ENCODE data around the gene SMPX.

Gene SMPX

DNA sequence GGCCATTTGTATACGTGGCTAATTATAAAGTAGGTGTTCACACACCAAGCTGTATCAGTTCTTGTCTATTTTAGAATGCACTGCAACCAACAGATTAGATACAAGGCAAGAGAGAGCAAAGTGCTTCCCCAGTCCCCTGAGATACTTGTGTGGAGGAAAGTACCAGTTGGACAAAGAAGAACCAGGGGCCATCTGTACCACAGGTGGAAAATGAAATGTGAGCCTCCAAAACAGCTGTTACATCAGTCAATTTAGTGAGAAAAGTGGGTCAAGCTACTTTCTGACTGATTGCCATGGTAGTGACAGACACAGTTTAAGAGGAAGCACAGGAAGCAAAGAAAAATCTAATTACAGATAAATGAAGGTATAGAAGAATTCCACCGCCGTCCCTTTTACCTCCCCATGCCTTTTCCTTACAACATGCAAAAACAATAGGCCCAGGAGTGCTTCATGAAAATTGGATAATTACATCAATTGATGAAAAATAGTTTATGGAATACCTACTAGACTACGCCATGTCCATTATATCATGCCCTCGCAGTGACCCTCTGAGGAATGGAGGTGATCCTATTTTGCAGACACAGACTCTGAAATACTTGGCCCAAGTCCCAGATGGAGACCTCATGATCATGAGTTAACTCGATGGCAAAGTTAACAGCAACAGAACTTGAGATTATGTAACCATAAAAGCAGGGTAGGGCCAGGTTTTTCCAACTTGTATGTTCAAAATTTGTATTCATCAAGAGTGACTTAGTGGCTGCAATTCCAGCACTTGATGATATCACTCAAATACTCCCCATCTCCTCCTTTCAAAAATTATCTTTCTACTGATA lies 15.8 kb downstream of the SMPX start:
- no peak for FAIRE-seq

DNA sequence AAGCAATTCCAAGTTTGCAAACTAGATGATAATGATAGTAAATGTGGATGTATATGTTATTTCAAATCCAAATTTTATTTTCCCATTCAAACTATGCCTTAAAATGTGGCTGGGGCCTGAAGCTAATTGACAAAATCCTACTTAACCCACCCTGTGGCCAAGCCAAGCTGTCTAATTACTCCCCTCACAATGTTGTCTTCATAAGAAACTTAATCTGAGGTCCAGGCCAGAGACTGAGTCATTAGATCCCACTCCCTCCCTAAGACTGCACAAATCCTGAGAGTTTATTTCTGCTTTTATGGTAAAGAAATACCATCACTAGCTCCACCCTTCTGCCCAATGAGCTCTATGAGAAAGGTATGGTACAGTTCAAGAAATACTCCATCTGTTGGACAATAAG lies 16.6 kb downstream of the SMPX start:
- no peak for FAIRE-seq

DNA sequence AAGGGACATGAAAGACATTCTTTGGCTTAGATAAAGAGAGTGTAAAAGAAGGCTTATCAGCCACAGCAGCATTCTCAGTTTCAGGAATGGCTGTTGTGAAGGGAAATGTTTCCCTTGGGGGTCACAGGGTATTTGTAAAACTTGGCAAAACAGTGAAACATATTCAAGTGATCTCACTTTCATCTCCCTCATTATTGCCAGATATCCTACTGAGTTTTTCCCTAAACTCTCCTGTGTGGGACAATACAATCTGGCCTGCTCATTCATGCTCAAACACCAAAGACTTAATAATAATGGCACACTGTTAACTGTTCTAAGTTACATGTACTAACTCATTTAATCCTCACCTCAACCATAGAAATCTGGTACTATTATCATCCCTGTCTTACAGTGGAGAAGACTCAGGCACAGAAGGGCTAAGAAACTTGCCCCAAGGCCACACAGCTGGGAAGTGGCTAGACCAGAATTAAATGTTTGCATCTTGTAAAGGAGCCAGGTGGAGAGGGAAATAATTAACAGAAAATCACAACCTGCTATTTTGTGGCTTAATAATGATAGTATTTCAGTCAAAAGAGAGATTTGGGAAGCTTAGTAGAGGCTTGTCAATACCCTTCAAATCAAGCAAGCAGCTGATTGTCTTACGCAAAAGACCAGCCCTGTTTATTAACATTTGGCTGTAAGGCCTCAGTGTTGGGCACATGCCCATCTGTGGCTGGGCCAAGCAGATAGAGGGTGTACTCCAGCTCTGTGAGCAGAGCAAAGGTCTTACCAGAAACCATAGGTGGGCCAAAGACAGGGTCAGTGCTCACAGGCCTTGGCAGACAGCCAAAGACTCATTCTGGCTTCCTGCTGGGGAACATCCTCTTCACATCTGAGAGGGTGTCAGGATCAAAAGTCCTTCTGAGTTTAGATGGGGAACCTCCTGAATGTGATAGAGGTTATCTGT lies 17.3 kb downstream of the SMPX start:
- FAIRE-seq, result no peak

DNA sequence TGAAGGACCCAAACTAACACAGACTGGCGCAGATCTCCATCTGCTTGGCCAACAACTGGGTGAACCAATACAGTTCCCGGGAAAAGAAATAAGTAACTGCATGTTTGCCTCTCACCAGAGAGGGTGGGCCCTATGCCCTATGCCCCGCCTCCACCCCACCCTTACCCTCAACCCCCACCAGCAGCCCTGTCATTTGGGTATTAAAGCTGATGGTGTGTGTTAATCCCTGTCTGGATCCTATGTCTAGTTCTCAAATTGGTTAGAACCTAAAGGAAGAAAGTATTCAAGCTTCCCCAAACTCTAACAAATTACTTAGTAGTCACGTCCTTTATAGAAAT lies 19.0 kb downstream of the SMPX start:
- FAIRE-seq, result no peak

DNA sequence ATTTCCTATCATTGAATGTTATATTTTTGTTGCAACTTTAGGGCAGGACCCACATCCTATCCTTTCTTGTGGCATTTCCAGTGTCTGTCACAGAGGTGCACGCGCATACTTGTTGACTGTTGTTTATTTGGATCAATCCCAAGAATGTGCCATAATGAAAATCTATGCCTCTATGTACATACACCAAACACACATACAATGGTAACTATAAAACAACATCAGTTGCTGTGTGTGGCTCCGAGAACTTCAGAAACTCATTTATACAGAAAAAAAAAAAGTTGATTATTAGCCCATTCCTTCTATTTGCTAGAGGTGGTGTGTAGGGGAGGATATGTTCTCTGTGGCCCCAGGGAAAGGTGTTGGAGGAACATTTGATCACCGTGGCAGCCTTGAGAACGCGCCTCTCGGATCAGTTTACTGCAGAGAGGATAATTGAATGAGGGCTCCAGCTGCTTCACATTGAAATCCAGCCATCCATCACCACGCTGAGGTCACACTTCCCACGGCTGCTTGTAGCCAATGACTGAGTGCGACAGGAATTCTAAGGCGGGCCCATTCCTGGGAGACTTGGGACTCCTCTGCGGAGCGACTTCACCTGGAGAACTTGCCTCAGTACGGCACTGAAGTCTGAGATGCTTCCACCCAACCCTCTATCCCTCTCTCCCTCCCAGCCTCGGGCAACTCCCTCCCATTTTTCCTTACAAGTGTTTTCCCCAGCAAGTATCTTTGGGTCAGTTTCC lies 19.5 kb downstream of the SMPX start:
- FAIRE-seq, result no peak

DNA sequence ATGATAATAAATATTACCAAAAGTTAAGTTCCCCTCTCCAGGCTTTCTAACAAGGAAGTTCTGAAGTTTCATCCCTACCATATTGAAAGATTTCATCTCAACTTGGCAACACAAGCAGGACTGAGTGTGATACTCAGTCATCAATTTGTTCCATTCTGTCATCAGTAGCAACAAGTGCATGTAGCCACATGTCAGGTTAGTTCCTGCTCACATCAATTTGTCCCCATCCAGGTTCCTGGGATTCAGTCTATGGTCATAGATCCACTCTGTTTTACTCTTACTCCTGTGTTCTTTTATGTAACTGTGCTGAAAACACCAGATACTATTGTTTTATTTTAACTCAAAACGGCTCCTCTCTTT lies 22.2 kb downstream of the SMPX start:
- FAIRE-seq, result no peak

DNA sequence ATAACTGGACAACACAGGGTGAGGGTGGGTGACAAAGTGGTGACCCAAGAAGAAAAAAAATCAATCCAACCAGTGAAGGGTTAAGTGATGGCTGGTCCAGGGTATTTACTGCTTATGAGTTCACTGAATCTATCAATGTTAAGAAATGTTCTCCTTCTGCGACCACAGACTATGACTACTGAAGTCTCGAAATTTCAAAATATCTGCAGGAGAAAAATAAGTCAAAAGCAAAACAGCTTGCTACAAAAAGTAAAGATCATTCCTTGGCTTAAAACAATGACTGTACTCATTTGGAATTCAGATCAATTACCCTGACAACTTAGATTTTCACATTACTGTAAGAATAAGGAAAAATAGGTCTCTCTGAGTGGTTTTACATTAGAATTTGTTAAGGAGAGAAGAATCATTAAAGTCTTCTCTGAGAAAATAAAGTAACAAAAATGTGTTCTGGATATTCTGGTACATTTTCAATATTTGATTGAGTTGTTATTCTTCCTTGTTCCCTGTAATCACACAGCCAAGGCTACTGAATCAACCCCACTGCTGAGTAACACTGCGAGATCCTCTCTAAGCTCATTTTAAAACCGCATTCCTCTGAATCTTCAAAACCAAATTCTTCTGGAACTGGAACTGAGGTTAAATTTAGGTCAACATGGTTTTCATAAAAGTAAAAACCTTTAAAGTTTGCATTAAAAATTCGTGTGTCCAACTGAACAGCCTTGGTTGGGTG lies 22.7 kb downstream of the SMPX start:
- FAIRE-seq, result no peak

DNA sequence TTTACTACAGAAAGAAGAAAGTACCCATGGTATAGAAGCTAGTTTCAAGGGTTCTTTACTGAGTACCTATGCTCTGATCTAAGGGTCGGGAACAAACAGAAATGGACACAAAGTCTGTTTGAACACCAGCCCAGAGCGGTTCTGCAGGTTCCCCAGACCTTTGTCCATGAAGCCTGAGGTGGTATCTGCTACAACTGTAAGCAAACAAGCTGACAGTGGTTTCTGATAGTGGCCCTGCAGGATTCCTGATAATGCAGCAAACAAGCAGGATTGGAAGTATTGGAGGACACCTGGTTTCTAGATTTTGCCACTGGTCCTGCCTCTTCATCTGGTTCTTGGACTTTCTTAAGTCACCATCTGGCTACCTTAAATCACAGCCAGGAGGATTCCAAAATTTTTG lies 23.7 kb downstream of the SMPX start:
- FAIRE-seq, result no peak

DNA sequence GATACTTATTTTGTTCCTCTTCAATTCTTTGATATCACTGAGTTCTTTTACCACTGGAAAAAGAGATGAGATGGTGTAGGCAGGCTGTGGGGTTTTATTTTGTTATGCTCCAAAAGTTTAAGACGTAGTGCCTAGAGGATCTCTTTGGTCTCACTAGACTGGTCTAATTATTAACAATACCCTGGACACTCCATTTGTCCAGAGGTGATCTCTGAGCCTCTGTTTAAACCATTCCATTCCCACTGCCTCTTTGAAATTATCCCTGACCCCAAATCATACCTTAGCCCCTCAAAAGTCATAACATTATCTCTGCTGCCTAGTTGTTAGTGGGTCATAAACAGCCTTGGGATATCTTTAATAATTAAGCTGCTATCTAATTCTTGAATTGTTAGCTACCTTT lies 24.2 kb downstream of the SMPX start:
- FAIRE-seq, result no peak

DNA sequence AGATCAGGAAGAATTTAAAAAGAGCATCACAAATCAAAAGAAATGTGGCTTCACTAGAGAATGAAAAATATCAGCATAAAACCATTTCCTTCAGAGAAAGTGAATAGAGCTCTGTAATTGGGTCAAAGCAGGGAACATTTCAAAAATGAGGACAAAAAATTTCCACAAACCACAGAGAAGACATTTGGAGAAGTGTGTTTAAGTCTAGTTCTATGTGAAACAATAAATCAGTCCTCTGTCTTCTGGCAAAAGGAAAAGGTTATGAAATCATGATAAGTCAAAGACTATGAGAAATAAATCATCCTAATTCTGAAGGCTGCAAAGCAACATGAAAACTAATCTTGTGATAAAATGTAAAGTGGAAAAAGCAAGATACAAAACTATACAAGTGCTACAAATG lies 27.9 kb downstream of the SMPX start:
- FAIRE-seq, result no peak

DNA sequence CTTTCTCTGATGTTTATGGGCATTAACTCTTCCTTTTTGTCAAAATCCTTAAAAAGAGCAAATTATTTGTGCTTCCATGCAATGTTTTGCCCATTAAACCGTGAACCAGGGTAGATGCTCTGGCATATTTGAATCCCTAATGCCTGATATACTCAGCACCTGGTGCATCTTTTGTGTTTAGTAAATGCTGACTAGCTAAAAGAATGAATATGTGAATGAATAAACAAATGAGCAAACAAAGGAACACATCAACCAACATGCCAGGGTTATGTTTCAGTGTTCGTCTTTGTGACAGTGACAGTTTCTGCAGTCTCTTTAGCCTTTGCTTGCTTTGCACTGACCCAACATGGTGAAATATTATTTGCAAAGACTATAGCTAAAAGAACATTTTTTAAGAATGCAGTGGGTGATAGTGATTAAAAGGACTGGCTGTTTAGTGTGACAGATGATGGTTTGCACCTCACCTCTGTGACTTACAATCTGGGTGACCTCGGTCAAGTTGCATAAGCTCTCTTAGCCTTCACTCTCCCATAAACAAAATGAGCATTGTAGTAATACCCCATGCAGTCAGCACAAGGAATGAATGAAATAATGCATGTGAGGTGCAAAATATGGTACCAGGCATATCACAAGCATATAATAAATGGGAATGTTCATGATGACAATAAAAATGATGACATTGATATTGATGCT lies 29.5 kb downstream of the SMPX start:
- no peak for FAIRE-seq

DNA sequence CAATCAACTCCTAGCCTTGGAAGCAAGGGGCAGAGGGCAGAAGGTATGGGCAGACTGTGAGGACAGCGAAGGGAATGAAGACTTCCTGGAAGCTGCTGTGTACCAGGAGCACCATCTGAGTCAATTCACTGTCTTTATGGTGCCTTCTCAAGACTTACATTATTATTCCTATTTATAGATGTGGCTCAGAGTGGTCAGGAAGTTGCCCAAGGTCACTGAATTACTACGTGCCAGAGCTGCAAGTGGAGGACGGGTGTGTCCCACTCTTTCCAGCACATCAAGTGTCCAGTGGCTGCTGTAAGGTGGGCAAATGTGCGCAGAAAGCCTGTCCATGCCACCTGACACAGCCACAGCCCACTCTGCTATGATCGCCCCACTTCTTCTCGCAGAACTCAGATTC lies 32.0 kb downstream of the SMPX start:
- FAIRE-seq, result no peak

DNA sequence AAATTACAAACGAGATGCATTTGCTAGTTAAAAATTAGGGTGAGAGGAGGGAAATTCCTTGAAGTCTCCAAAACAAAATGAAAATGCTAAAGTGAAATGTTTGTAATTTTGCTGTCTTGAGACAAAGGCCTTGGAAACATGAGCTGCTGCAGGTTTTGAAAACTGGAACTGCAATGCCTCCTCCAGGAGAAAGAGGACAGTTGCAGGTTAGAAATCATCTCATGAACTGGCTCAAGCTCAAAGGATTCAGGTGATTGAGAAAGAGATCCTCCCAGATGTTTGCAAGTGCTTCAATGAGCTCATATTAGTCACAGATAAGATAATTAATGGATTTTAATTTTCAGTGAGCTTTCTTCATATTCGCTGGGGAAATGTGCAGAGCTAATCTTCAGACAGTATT lies 32.4 kb downstream of the SMPX start:
- FAIRE-seq, result no peak

DNA sequence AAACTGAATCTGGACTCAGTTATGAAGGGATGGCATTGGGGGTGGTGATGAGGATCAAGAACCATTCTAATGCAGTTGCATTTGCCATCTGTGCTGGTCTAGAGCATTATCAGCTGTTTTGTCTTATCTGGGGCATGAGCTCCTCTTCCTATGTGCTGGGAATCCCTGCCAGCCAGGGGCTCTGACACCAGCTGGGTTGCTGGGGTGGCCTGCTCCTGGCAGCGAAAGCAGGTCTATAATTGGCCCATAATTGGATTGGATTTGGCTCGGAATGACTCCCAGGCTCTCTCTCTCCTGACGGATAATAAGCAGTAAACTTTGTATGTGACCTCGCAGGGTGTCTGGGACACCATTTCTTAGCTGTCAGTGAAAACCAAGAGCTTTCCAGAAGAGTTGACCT lies 34.1 kb downstream of the SMPX start:
- no peak for FAIRE-seq

DNA sequence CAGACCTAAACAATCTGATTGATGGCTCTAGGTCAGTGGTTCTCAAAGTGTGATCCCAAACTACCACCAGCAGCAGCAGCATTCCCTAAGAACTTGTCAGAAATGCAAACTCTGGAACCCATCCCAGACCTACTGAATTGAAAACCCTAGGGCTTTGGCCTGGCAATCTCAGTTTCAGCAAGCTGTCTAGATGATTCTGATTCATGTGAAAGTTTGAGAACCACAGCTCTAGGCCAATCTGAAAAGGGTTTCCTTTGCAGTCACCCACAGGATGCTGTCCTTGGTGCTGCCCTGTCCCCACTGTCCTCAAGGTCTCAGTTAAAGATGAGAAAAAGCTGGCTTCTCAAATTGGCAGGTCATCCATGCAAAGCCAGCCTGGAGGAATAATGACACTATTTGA lies 34.8 kb downstream of the SMPX start:
- FAIRE-seq, result no peak

DNA sequence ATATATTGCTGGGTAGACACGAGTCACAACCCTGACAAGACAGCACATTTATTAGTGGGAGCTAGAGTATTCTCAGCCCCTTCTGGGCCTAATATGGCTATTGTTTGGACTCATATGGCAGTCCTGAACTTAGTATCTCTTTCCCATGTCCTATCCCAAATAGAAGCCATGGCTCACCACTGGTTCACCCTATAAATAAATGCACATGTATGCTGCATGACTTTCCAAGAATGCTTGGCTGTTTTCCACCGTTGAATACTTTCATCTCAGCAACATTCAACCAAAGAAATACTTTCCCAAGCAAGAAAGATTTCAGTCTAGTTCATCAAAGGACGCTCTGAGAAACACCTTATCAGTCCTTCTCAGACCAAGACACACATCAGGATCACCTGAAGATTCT lies 36.7 kb downstream of the SMPX start:
- no peak for FAIRE-seq

DNA sequence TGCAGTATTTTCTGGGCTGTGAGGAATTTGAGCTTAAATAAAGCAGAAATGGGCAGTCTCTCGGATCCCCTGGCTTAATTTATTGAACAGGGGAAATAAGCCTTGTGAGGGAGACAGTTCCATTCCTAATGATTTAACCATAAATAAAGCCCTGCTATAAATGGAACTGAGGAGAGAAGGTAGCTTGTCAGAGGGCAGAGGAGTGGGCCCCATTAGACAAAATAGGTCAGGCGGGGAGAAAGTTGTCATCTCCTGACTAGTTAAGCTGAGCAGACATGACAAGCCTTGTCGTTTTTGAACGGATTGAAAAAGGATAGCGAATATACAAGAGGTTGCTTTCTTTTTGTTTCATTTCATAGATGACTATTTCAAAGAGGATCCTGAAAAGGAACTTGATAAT lies 39.3 kb downstream of the SMPX start:
- no peak for FAIRE-seq

DNA sequence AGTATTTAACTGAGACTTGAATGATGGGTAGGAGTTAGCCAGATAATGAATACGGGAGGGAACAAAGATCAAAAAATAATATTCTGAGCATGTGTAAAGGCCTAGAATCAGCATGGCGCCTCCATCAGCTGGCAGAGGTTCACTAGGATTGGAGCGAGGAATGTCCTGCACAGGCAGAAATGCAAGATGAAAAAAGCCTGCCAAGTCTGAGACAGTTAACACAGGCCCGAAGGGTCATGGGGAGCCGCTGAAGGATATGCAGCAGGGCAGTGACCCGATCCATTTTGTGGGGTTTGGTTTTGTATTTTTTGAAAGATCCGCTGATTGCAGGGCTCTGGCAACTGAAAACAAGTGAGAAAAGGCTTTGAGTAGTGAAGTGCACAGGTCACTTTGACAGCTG lies 40.1 kb downstream of the SMPX start:
- FAIRE-seq, result no peak

DNA sequence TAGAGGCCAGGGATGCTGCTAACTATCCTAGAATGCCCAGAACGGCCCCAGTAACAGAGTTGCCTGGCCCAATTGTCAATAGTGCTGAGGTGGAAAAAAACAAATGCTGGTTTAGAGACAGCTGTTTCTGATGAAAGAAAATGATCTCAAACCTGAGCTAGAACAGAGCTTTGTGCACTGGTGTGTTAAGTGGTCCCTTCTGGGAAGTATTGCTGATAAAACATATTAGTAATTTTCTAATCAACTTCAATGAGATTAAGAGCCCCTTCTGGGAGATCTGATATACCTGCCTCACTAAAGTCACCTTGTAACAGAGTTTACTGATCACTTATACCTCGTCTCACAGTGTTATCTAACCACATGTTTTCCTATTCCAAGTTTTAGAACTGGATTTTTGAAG lies 42.1 kb downstream of the SMPX start:
- FAIRE-seq, result no peak

DNA sequence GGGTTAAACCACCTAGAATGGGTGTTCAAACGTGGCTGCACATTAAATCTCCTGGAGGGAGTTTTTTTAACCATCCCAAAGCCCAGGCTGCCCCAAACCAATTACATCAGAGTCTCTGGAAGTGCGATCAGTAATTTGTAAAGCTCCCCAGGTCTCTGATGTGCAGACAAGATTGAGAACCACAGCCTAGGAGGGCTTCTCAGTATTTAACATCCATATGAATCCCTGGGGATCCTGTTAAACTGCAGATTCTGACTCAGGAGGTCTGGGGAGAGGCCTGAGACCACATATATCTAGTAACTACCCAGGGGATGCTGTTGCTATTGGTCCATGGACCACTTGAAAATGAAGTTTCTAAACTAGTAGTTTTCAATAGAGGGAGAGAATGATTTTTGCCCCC lies 42.6 kb downstream of the SMPX start:
- FAIRE-seq, result no peak

DNA sequence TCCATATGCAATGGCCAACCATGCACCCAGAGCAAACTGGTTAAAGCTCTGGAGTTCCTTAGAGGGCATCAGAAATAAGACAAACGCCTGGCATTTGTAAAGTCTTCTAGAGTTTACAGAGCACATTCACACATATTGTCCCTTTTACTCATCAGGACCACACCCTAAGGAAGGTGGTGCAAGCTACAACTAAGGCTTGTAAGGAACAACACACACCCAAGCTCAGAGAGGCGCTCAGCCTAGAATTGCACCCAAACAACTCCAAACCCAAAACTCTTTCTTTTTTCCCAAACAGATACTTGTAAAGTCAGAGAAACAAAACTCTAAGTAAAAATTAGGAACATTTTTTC lies 46.1 kb downstream of the SMPX start:
- no peak for FAIRE-seq

DNA sequence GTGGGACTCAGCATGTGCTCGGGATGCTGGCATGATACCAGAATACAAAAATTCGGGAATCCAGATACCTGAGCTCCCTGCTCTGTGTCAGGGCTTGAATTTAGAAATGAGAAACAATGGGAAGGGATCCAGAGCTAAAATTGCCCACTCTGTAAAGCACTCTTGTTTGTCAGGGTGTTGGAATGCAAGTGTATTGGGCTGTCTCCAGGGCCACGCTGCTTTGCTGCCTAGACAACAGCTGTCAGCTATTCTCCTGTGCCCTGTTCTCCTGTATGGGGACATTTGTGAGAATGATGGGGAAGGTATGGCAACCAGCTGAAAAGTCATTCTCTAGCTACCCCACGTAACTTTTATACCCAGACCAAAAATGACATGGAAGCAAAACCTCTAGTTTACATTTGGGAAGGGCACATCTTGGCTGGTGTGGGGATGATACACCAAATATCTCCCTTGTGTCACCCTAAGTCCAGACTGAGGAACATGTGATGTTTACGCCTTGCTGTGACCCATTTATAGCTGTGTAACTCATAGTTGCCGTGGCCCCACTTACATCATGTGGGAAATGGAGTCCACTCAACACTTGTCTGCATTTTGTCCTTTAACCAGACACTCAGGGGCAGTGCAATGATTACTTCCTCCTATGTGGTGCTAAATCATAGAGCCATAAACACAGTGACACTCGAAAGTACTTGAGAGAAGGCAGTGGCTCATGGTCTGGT lies 46.6 kb downstream of the SMPX start:
- no peak for FAIRE-seq
